ENCODE results near the gene ATP5MK. TPM values are rescaled to one million over a fixed set of nuclear protein-coding genes. Genes with fewer than 3 reads are reported as not detected.

ATP5MK gene
- total and polyA plus RNA-seq, 12 donors, result 936 to 3,857 (median 1,276) TPM

DNA sequence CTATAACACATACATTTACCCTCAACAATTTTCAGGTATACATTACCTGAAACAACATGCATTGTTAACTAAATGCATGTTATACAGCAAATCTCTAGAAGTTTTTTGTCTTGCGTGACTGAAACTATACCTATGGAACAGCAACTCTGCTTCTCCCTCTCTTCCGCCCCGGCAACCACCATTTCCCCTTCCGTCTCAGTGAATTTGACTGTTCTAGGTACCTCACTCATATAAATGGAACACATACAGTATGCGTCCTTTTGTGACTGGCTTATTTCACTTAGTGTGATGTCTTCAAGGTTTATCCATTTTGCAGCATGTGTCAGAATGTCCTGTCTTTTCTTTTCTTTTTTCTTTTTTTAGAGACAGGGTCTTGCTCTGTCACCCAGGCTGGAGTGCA lies 33.4 kb upstream of the ATP5MK start:
- TF ChIP-seq, protein P1, sequence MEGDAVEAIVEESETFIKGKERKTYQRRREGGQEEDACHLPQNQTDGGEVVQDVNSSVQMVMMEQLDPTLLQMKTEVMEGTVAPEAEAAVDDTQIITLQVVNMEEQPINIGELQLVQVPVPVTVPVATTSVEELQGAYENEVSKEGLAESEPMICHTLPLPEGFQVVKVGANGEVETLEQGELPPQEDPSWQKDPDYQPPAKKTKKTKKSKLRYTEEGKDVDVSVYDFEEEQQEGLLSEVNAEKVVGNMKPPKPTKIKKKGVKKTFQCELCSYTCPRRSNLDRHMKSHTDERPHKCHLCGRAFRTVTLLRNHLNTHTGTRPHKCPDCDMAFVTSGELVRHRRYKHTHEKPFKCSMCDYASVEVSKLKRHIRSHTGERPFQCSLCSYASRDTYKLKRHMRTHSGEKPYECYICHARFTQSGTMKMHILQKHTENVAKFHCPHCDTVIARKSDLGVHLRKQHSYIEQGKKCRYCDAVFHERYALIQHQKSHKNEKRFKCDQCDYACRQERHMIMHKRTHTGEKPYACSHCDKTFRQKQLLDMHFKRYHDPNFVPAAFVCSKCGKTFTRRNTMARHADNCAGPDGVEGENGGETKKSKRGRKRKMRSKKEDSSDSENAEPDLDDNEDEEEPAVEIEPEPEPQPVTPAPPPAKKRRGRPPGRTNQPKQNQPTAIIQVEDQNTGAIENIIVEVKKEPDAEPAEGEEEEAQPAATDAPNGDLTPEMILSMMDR (IDR thresholded peaks at IDR 0.05), result no peak
- no peak for ATAC-seq
- Histone ChIP-seq H3K27me3 (no peaks in the 10 kb centered on the region), H3K27ac (no peak overlapping the region), H3K36me3 (peaks cover 0 to 100% (median 29%) of the 10 kb centered on the region in 9 donors), H3K4me1 (peaks cover 0 to 14% (median 0%) of the 10 kb centered on the region in 9 donors), H3K4me3 (no peak overlapping the region), H3K9me3 (no peaks in the 10 kb centered on the region)
- intact Hi-C loops (cut with DNase I), result loop anchor here in 1 of 10 donors (10.0 kb wide), 1 partner anchor 135 kb away; no protein-coding TSS in a partner anchor
- WGBS, 2 donors, result 94 to 95% methylated on average over 5 of the region's 5 CpGs
- no peak for DNase-seq

DNA sequence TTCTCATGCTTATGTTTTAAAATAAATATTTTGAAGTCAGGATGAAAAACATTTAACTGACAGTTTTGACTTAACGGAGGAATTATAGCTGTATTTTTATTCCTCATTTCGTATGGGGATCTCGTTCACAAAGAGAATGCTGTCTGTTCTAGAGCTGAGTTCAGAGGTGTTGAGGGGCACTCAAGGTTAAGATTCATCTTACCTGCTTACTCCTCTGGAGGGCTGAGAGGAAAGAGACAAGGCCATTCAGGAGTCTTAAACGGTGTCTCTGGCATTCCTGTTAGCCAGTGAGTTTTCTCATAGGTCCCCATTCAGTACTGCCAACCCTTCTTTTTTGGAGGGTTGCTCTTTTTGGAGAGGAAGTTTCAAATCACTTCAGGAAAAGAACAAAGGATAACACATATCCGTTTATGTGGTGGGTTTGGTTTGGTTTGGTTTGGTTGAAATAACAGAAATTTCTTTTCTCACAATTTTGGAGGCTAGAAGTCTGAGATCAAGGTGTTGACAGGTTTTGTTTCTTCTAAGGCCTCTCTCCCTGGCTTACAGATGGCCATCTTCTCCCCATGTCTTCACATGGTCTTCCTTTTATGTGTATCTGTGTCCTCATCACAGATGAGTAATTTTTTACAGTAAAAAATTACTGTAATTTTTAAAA lies 32.8 kb upstream of the ATP5MK start:
- TF ChIP-seq, protein P1 (IDR thresholded peaks at IDR 0.05), result no peak
- Histone ChIP-seq H3K27me3 (no peaks in the 10 kb centered on the region), H3K9me3 (no peaks in the 10 kb centered on the region), H3K27ac (no peak overlapping the region), H3K4me3 (no peak overlapping the region), H3K4me1 (peaks cover 0 to 9% (median 0%) of the 10 kb centered on the region in 9 donors), H3K36me3 (peaks cover 0 to 100% (median 30%) of the 10 kb centered on the region in 9 donors)
- DNase-seq, result no peak
- intact Hi-C loops (cut with DNase I), result loop anchor here in 1 of 10 donors (10.0 kb wide), 1 partner anchor 136 kb away; no protein-coding TSS in a partner anchor
- no peak for ATAC-seq
- 69 to 81% methylated on average over 5 of the region's 5 CpGs for WGBS, 2 donors

DNA sequence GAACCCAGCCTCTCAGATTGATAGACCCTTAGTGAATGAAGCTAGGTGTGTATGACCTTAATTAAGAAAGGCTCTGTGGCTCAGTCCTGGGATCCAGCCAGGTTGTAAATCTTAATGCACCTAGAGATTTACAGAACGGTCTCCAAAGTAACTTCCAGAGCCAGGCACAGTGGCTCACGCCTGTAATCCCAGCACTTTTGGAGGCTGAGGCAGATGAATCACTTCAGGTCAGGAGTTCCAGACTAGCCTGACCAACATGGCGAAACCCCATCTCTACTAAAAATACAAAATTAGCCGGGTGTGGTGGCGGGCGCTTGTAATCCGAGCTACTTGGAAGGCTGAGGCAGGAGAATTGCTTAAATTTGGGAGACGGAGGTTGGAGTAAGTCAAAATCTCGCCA lies 31.6 kb upstream of the ATP5MK start:
- intact Hi-C loops (cut with DNase I), result loop anchor here in 1 of 10 donors (10.0 kb wide), 1 partner anchor 137 kb away; no protein-coding TSS in a partner anchor
- no peaks in the 10 kb centered on the region for H3K4me1 ChIP-seq
- no peak overlapping the region for H3K27ac ChIP-seq
- DNase-seq (no peak), ATAC-seq (no peak)
- peaks cover 0 to 100% (median 34%) of the 10 kb centered on the region in 9 donors for H3K36me3 ChIP-seq
- TF ChIP-seq, protein P1 (IDR thresholded peaks at IDR 0.05), result no peak
- WGBS, 2 donors, result 97 to 98% methylated on average over 9 of the region's 9 CpGs
- H3K27me3 ChIP-seq, result no peaks in the 10 kb centered on the region
- no peaks in the 10 kb centered on the region for H3K9me3 ChIP-seq
- H3K4me3 ChIP-seq, result no peak overlapping the region

DNA sequence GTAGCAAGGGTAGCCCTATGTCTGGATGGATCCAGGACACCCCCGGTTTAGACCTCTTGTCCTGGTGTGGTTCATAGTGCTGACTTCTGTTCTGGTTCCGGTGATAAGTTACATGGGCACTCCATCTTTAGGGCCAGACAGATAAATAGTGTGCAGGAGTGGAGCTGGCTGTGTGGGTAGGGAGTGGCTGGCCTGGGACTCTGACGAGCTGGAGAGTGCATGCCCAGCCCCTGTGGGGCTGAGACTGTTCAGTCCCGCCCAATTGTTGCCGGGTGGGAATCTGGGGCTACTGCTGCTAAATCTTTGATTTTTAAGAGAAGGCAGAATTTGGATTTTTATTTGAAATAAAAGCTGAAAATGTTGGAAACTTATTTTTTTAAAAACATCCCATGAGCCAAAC lies 27.5 kb upstream of the ATP5MK start:
- ATAC-seq (no peak), DNase-seq (no peak)
- Histone ChIP-seq H3K27me3 (no peaks in the 10 kb centered on the region), H3K9me3 (no peaks in the 10 kb centered on the region), H3K4me3 (no peak overlapping the region), H3K4me1 (no peaks in the 10 kb centered on the region), H3K36me3 (peaks cover 0 to 100% (median 61%) of the 10 kb centered on the region in 9 donors), H3K27ac (no peak overlapping the region)
- intact Hi-C loops (cut with DNase I), result loop anchor here in 1 of 10 donors (10.0 kb wide), 1 partner anchor 141 kb away; no protein-coding TSS in a partner anchor
- TF ChIP-seq, protein P1 (IDR thresholded peaks at IDR 0.05), result no peak
- 82 to 87% methylated on average over 5 of the region's 5 CpGs for WGBS, 2 donors
